Measurements from ENCODE around the gene HERPUD2.

The HERPUD2 gene

GRCh38 chr7:35716038-35716803 lies 21.3 kb upstream of the HERPUD2 start:
- TF ChIP-seq Cebpa-rat (IDR thresholded peaks at IDR 0.05): no peak
- Histone ChIP-seq H3K9me3 (no peaks in the 10 kb centered on the region), H3K9ac (no peak overlapping the region), H3K27me3 (no peaks in the 10 kb centered on the region), H4K20me1 (no peaks in the 10 kb centered on the region), H3K4me2 (no peak overlapping the region), H3K27ac (no peak overlapping the region), H3K4me1 (peaks cover 21% of the 10 kb centered on the region), H3K36me3 (no peaks in the 10 kb centered on the region), H3K4me3 (no peak overlapping the region)

DNA sequence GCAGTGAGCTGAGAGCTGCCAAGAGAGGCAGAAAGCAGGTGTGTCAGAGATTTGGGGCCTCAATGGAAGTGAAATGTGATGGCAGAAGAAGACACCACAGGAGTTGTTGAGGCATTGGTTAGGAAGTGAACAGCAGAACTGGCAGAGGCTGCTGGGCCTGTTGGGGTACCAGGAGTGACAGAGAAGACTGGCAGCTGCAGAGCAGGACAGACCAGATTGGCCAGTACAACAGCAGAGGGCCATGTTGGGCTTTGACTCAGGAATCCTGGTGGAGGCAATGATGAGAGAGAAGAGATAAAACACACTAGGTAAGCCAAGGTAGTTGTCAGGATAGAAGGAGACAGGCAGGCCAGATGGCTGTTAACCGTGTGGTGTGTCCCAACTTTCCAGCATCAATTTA lies 19.9 kb upstream of the HERPUD2 start:
- no peak overlapping the region for H3K27ac ChIP-seq
- no peaks in the 10 kb centered on the region for H3K9me3 ChIP-seq
- peak overlapping the region; percentile 44; the same call in 1 of the 2 replicates for H3K4me2 ChIP-seq
- no peaks in the 10 kb centered on the region for H4K20me1 ChIP-seq
- no peaks in the 10 kb centered on the region for H3K27me3 ChIP-seq
- no peak overlapping the region for H3K9ac ChIP-seq
- no peaks in the 10 kb centered on the region for H3K36me3 ChIP-seq
- peaks cover 20% of the 10 kb centered on the region for H3K4me1 ChIP-seq
- no peak overlapping the region for H3K4me3 ChIP-seq
- no peak for TF ChIP-seq Cebpa-rat (IDR thresholded peaks at IDR 0.05)

- Histone ChIP-seq H3K9me3 (no peaks in the 10 kb centered on the region), H3K4me1 (peaks cover 24% of the 10 kb centered on the region), H3K36me3 (no peaks in the 10 kb centered on the region), H3K4me2 (no peak overlapping the region), H3K9ac (no peak overlapping the region), H3K27ac (no peak overlapping the region), H3K4me3 (no peak overlapping the region), H4K20me1 (no peaks in the 10 kb centered on the region), H3K27me3 (no peaks in the 10 kb centered on the region)
- no peak for TF ChIP-seq Cebpa-rat (IDR thresholded peaks at IDR 0.05)
Measured at GRCh38 chr7:35714407-35714806, 19.5 kb upstream of the HERPUD2 start.

GRCh38 chr7:35712563-35713226 lies 17.8 kb upstream of the HERPUD2 start:
- H3K4me1 ChIP-seq: peaks cover 40% of the 10 kb centered on the region
- H3K4me3 ChIP-seq: no peak overlapping the region
- no peaks in the 10 kb centered on the region for H3K36me3 ChIP-seq
- H3K9ac ChIP-seq: no peak overlapping the region
- no peaks in the 10 kb centered on the region for H3K9me3 ChIP-seq
- no peak for TF ChIP-seq Cebpa-rat (IDR thresholded peaks at IDR 0.05)
- H3K27ac ChIP-seq: no peak overlapping the region
- H3K4me2 ChIP-seq: no peak overlapping the region
- H4K20me1 ChIP-seq: no peaks in the 10 kb centered on the region
- H3K27me3 ChIP-seq: no peaks in the 10 kb centered on the region

- no peaks in the 10 kb centered on the region for H4K20me1 ChIP-seq
- H3K27ac ChIP-seq: no peak overlapping the region
- no peak overlapping the region for H3K4me2 ChIP-seq
- H3K4me3 ChIP-seq: no peak overlapping the region
- peaks cover 31% of the 10 kb centered on the region for H3K4me1 ChIP-seq
- H3K27me3 ChIP-seq: no peaks in the 10 kb centered on the region
- H3K9ac ChIP-seq: no peak overlapping the region
- no peak for TF ChIP-seq Cebpa-rat (IDR thresholded peaks at IDR 0.05)
- H3K9me3 ChIP-seq: no peaks in the 10 kb centered on the region
- H3K36me3 ChIP-seq: no peaks in the 10 kb centered on the region
Measured at GRCh38 chr7:35707422-35707821, 12.5 kb upstream of the HERPUD2 start.

DNA sequence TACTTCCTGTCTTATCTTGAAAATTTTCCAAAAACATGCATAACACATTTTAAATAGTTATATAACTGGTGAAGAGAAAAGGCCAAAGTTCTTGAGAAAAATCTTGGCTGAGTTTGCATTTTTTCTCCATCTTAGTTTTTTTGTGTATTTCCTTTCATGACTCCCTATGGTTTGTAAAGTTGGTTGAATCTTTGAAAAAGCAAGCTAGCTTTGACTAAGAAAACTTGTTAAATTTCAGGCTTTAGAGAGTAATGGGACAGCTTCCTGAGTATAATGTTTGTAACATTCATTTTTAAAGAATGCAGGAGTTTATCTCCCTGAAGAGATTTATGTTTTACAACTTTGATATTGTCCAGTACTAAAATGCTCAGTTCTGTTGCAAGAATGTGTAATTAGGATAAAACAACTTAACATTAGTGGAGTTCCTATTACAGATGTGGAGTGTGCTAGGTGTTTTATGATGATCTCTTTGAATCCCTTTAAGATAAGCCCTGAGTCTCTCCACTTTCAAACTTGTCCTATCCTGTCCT lies 11.1 kb upstream of the HERPUD2 start:
- H3K9me3 ChIP-seq: no peaks in the 10 kb centered on the region
- H3K36me3 ChIP-seq: no peaks in the 10 kb centered on the region
- no peak overlapping the region for H3K9ac ChIP-seq
- H3K27me3 ChIP-seq: no peaks in the 10 kb centered on the region
- no peaks in the 10 kb centered on the region for H4K20me1 ChIP-seq
- no peak overlapping the region for H3K27ac ChIP-seq
- H3K4me3 ChIP-seq: no peak overlapping the region
- H3K4me1 ChIP-seq: peaks cover 31% of the 10 kb centered on the region
- TF ChIP-seq Cebpa-rat (IDR thresholded peaks at IDR 0.05): no peak
- H3K4me2 ChIP-seq: no peak overlapping the region

GRCh38 chr7:35704261-35704660 lies 9.3 kb upstream of the HERPUD2 start:
- Histone ChIP-seq H4K20me1 (no peaks in the 10 kb centered on the region), H3K27ac (no peak overlapping the region), H3K4me1 (peaks cover 14% of the 10 kb centered on the region), H3K4me2 (no peak overlapping the region), H3K9me3 (no peaks in the 10 kb centered on the region), H3K27me3 (no peaks in the 10 kb centered on the region), H3K4me3 (no peak overlapping the region), H3K9ac (no peak overlapping the region), H3K36me3 (no peaks in the 10 kb centered on the region)
- TF ChIP-seq Cebpa-rat (IDR thresholded peaks at IDR 0.05): no peak

- no peak for TF ChIP-seq Cebpa-rat (IDR thresholded peaks at IDR 0.05)
- H4K20me1 ChIP-seq: no peaks in the 10 kb centered on the region
- no peak overlapping the region for H3K4me3 ChIP-seq
- H3K27ac ChIP-seq: no peak overlapping the region
- no peaks in the 10 kb centered on the region for H3K36me3 ChIP-seq
- H3K27me3 ChIP-seq: no peaks in the 10 kb centered on the region
- no peak overlapping the region for H3K9ac ChIP-seq
- H3K4me1 ChIP-seq: no peaks in the 10 kb centered on the region
- H3K9me3 ChIP-seq: no peaks in the 10 kb centered on the region
- no peak overlapping the region for H3K4me2 ChIP-seq
Measured at GRCh38 chr7:35702541-35702940, 7.6 kb upstream of the HERPUD2 start.

- Histone ChIP-seq H3K9me3 (no peaks in the 10 kb centered on the region), H3K36me3 (peaks cover 6% of the 10 kb centered on the region; the same call in 1 of the 2 replicates), H3K27ac (no peak overlapping the region), H3K4me1 (0 out of 2 replicates have a peak, but pooled peaks cover under 1% of the 10 kb centered on the region), H3K4me3 (no peak overlapping the region), H4K20me1 (no peaks in the 10 kb centered on the region), H3K9ac (no peak overlapping the region), H3K27me3 (no peaks in the 10 kb centered on the region), H3K4me2 (no peak overlapping the region)
- no peak for TF ChIP-seq Cebpa-rat (IDR thresholded peaks at IDR 0.05)
Measured at GRCh38 chr7:35701287-35701900, 6.5 kb upstream of the HERPUD2 start.

- H3K9ac ChIP-seq: no peak overlapping the region
- H3K4me3 ChIP-seq: no peak overlapping the region
- no peaks in the 10 kb centered on the region for H3K9me3 ChIP-seq
- peaks cover 6% of the 10 kb centered on the region for H3K4me1 ChIP-seq
- no peak for TF ChIP-seq Cebpa-rat (IDR thresholded peaks at IDR 0.05)
- peaks cover 6% of the 10 kb centered on the region; the same call in 1 of the 2 replicates for H3K36me3 ChIP-seq
- H3K27me3 ChIP-seq: no peaks in the 10 kb centered on the region
- H3K27ac ChIP-seq: no peak overlapping the region
- no peaks in the 10 kb centered on the region for H4K20me1 ChIP-seq
- H3K4me2 ChIP-seq: no peak overlapping the region
Measured at GRCh38 chr7:35700865-35701264, 5.9 kb upstream of the HERPUD2 start.

Measured in BLaER1 (cell line).